ENCODE results near the gene DNPH1.

DNA sequence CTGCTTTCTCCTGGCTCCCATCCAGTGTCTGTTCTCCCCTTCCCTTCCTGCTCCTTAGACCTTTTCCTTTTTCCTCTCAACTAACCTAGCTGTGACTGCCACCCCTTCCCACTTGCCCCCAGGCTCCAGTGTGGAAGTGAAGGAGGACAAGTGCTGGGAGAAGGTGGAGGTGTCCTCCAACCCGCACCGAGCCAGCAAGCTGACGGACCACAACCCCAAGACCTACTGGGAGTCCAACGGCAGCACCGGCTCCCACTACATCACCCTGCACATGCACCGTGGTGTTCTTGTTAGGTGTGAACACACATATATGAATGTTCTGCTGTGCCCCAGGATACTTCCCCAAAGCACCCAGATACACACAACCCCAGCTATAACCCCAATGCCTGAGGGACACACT, 28.7 kb downstream of the DNPH1 start:
- TF ChIP-seq YY1 (IDR thresholded peaks at IDR 0.05; ENCODE audit: insufficient read depth, insufficient read length) = no peak
- no peak for TF ChIP-seq ZNF274 (IDR thresholded peaks at IDR 0.05; ENCODE audit: low read depth, low read length)
- TF ChIP-seq SUZ12 (IDR thresholded peaks at IDR 0.05; ENCODE audit: extremely low read depth, insufficient read depth, insufficient read length) = no peak
